HG03139 (cell line): Measurements from ENCODE around the gene SERPINB13.
"Not testable (repeated sequence)": the region's sequence is repeated elsewhere in the genome, so short reads cannot be mapped to it uniquely, and the experiment has no call there.

Experiments
- ATAC-seq: cut with Tn5 transposase; IDR thresholded peaks from one replicate; pipeline ENCODE4 v1.9.1; 2021; ENCODE audit not compliant: unreplicated experiment

The SERPINB13 gene

GRCh38 chr18:63644694-63645093 is 57.6 kb downstream of the SERPINB13 start:
- ATAC-seq, result not testable (repeated sequence)

GRCh38 chr18:63646936-63647335 is 59.8 kb downstream of the SERPINB13 start:
- no peak for ATAC-seq

GRCh38 chr18:63648241-63648640 is 61.1 kb downstream of the SERPINB13 start:
- no peak for ATAC-seq
